Neural cell (in vitro differentiated cells): ENCODE measurements around the gene RGS9. TPM values are rescaled to one million over a fixed set of nuclear protein-coding genes. Genes with fewer than 3 reads are reported as not detected.

Experiments used
- H2AFZ ChIP-seq: fragments of 200-600, 300-800 bp; sonication (generic), shearing (Covaris generic); 2 replicates; pipeline ENCODE4 v1.6.0; 2014; ENCODE audit warnings: low read depth, mild to moderate bottlenecking, antibody characterized with exemption, low read length, moderate library complexity
- H3F3A ChIP-seq: fragments of 200-600 bp; shearing (Covaris generic); 2 replicates; pipeline ENCODE4 v1.6.1; 2016; ENCODE audit warnings: mild to moderate bottlenecking, moderate library complexity, mixed read lengths, antibody characterized with exemption, low read length; ENCODE audit not compliant: insufficient read depth, poor library complexity, severe bottlenecking
- H3K27ac ChIP-seq: fragments of 200-600, 300-800 bp; sonication (generic), shearing (Covaris generic); 2 replicates; pipeline ENCODE4 v1.5.1; 2014; ENCODE audit warnings: mild to moderate bottlenecking, low read length, moderate library complexity
- H3K27me3 ChIP-seq: fragments of 300-800, 200-600 bp; sonication (generic), shearing (Covaris generic); 2 replicates; pipeline ENCODE4 v1.6.0; 2014; ENCODE audit warnings: mild to moderate bottlenecking, low read depth, low read length, moderate library complexity; ENCODE audit not compliant: insufficient read depth
- H3K36me3 ChIP-seq: fragments of 300-800, 200-600 bp; sonication (generic), shearing (Covaris generic); 2 replicates; pipeline ENCODE4 v1.5.1; 2014; ENCODE audit warnings: mild to moderate bottlenecking, antibody characterized with exemption, low read length, moderate library complexity; ENCODE audit not compliant: insufficient read depth
- H3K4me2 ChIP-seq: fragments of 300-800, 200-600 bp; sonication (generic), shearing (Covaris generic); 2 replicates; pipeline ENCODE4 v1.6.0; 2014; ENCODE audit warnings: mild to moderate bottlenecking, low read length
- H3K4me3 ChIP-seq: fragments of 300-800, 200-600 bp; sonication (generic), shearing (Covaris generic); 2 replicates; pipeline ENCODE4 v1.5.1; 2014; ENCODE audit warnings: mild to moderate bottlenecking, low read length, moderate library complexity
- H3K79me2 ChIP-seq: fragments of 200-600 bp; shearing (Covaris generic); replicated peaks from 2 replicates; pipeline ENCODE4 v1.6.0; 2014; ENCODE audit warnings: mild to moderate bottlenecking, low read length, moderate library complexity; ENCODE audit not compliant: insufficient read depth
- H3K9ac ChIP-seq: fragments of 300-800, 200-600 bp; sonication (generic), shearing (Covaris generic); 2 replicates; pipeline ENCODE4 v1.6.1; 2016; ENCODE audit warnings: mild to moderate bottlenecking, low read length, mixed read lengths
- H3K9me2 ChIP-seq: fragments of 200-600 bp; shearing (Covaris generic); 2 replicates; pipeline ENCODE4 v1.6.1; 2016; ENCODE audit warnings: mild to moderate bottlenecking, low read length, mixed read lengths; ENCODE audit not compliant: insufficient read depth
- H3K9me3 ChIP-seq: fragments of 200-600, 300-800 bp; sonication (generic), shearing (Covaris generic); 2 replicates; pipeline ENCODE4 v1.6.1; 2016; ENCODE audit warnings: mild to moderate bottlenecking, mixed run types, low read length, moderate library complexity, mixed read lengths
- H4K20me1 ChIP-seq: fragments of 200-600 bp; shearing (Covaris generic); 2 replicates; pipeline ENCODE4 v1.6.1; 2016; ENCODE audit warnings: mild to moderate bottlenecking, mixed run types; ENCODE audit not compliant: insufficient read depth
- CTCF ChIP-seq: fragments of 450-650 bp; IDR thresholded peaks from 2 replicates; pipeline ENCODE4 v1.5.1; 2014; ENCODE audit warnings: antibody characterized with exemption, mild to moderate bottlenecking, moderate library complexity; ENCODE audit not compliant: poor library complexity, severe bottlenecking
- EP300 ChIP-seq: fragments of 450-650 bp; conservative IDR thresholded peaks from 2 replicates; pipeline ENCODE4 v1.6.1; 2014; ENCODE audit warnings: antibody characterized with exemption, mild to moderate bottlenecking, moderate library complexity; ENCODE audit not compliant: poor library complexity, severe bottlenecking
- EZH2 ChIP-seq: fragments of 200-600, 300-800 bp; shearing (Covaris generic), sonication (generic); IDR thresholded peaks from 2 replicates; pipeline ENCODE4 v1.6.1; 2014; ENCODE audit warnings: antibody characterized with exemption, low read length, borderline replicate concordance, mild to moderate bottlenecking; ENCODE audit not compliant: insufficient read depth, poor library complexity, severe bottlenecking
- MXI1 ChIP-seq: fragments of 450-650 bp; conservative IDR thresholded peaks from 2 replicates; pipeline ENCODE4 v1.6.1; 2014; ENCODE audit warnings: antibody characterized with exemption, mild to moderate bottlenecking; ENCODE audit not compliant: poor library complexity, severe bottlenecking
- POLR2AphosphoS5 ChIP-seq: IDR thresholded peaks from 2 replicates; pipeline ENCODE4 v1.6.1; 2012
- RAD21 ChIP-seq: fragments of 450-650 bp; conservative IDR thresholded peaks from 2 replicates; pipeline ENCODE4 v1.6.1; 2014; ENCODE audit warnings: antibody characterized with exemption, mild to moderate bottlenecking, moderate library complexity
- REST ChIP-seq: IDR thresholded peaks from 2 replicates; pipeline ENCODE4 v1.6.1; 2012; ENCODE audit warnings: borderline replicate concordance
- SMC3 ChIP-seq: fragments of 450-650 bp; conservative IDR thresholded peaks from 2 replicates; pipeline ENCODE4 v1.6.1; 2014; ENCODE audit warnings: antibody characterized with exemption, mild to moderate bottlenecking, moderate library complexity; ENCODE audit not compliant: poor library complexity
- TAF1 ChIP-seq: IDR thresholded peaks from 2 replicates; pipeline ENCODE4 v1.6.1; 2012; ENCODE audit warnings: low read depth
- polyA plus RNA-seq: library from polyadenylated mRNA; depleted of rRNA; stranded (reverse); fragments of >200 nt; gene quantifications from 2 replicates; pipeline ENCODE4 v1.2.3, GENCODE V29; 2014

Gene RGS9
- polyA plus RNA-seq, 1 donor from 2014 or later = 6.8 TPM

GRCh38 chr17:65185668-65186382 is 48.7 kb downstream of the RGS9 start:
- H3K79me2 ChIP-seq = no peaks in the 10 kb centered on the region
- no peaks in the 10 kb centered on the region for H3K9me3 ChIP-seq
- H3K27ac ChIP-seq = peak overlapping the region; percentile 22
- H3F3A ChIP-seq = no peaks in the 10 kb centered on the region
- no peak overlapping the region for H3K4me3 ChIP-seq
- TF ChIP-seq REST = no peak
- TF ChIP-seq RAD21 = no peak
- no peak for TF ChIP-seq CTCF
- TF ChIP-seq TAF1 = no peak
- TF ChIP-seq MXI1 = no peak
- no peak for TF ChIP-seq POLR2AphosphoS5
- no peak for TF ChIP-seq EP300
- no peak for TF ChIP-seq EZH2
- no peak for TF ChIP-seq SMC3
- H3K9ac ChIP-seq = no peak overlapping the region
- no peaks in the 10 kb centered on the region for H4K20me1 ChIP-seq
- H3K27me3 ChIP-seq = no peaks in the 10 kb centered on the region
- H3K36me3 ChIP-seq = no peaks in the 10 kb centered on the region
- no peak overlapping the region for H2AFZ ChIP-seq
- H3K4me2 ChIP-seq = peak overlapping the region; percentile 26
- no peaks in the 10 kb centered on the region for H3K9me2 ChIP-seq

- Histone ChIP-seq H3K4me3 (no peak overlapping the region), H4K20me1 (no peaks in the 10 kb centered on the region), H3K27ac (no peak overlapping the region), H3K4me2 (no peak overlapping the region), H3K9me2 (no peaks in the 10 kb centered on the region), H3K27me3 (no peaks in the 10 kb centered on the region), H3K9me3 (no peaks in the 10 kb centered on the region), H3K79me2 (no peaks in the 10 kb centered on the region), H3K9ac (no peak overlapping the region), H3K36me3 (no peaks in the 10 kb centered on the region), H2AFZ (no peak overlapping the region), H3F3A (no peaks in the 10 kb centered on the region)
- TF ChIP-seq RAD21 (no peak), POLR2AphosphoS5 (no peak), SMC3 (no peak), EP300 (no peak), REST (no peak), TAF1 (no peak), MXI1 (no peak), EZH2 (no peak), CTCF (no peak)
These were observed 53.4 kb downstream of the RGS9 start for GRCh38 chr17:65190467-65191097.
